OCI-LY7 (cell line): ENCODE measurements around the gene ACACB. TPM values are rescaled to one million over a fixed set of nuclear protein-coding genes. Genes with fewer than 3 reads are reported as not detected.

Experiments used
- BruUV-seq: library from RNA; stranded (reverse); fragments of 400-500 nt; replicated peaks from 2 replicates; lab custom pipeline; 2021; lab: Mats Ljungman, UMichigan
- CTCF ChIA-PET: fragments of 300-600 bp; sonication (Branson Sonifier 250); formaldehyde crosslinking; loops from one replicate; lab custom pipeline; 2022; ENCODE audit warnings: antibody characterized with exemption; ENCODE audit not compliant: unreplicated experiment; lab: Charles Lee
- POLR2A ChIA-PET: fragments of 300-600 bp; sonication (Branson Sonifier 250); formaldehyde crosslinking; loops from one replicate; lab custom pipeline; 2022; ENCODE audit warnings: antibody characterized with exemption; lab: Charles Lee
- DNase-seq: peaks from one replicate; pipeline ENCODE4 v3.0.0-alpha.2; 2015; ENCODE audit warnings: low spot score
- H2AFZ ChIP-seq: fragments of 200-600 bp; sonication (generic), shearing (Covaris generic); 2 replicates; pipeline ENCODE4 v1.6.1; 2014; ENCODE audit warnings: mild to moderate bottlenecking, antibody characterized with exemption, low read length, moderate library complexity
- H3K27ac ChIP-seq: fragments of 200-600 bp; sonication (generic); 2 replicates; pipeline ENCODE4 v1.5.1; 2014; ENCODE audit warnings: mixed run types, low read depth, mild to moderate bottlenecking, moderate library complexity, low read length, inconsistent platforms; ENCODE audit not compliant: poor library complexity, severe bottlenecking
- H3K36me3 ChIP-seq: fragments of 200-600 bp; sonication (generic); 2 replicates; pipeline ENCODE4 v1.6.1; 2014; ENCODE audit warnings: mild to moderate bottlenecking, antibody characterized with exemption, low read length, moderate library complexity, mixed read lengths; ENCODE audit not compliant: insufficient read depth
- H3K4me1 ChIP-seq: fragments of 200-600 bp; sonication (generic); 2 replicates; pipeline ENCODE4 v1.5.1; 2014; ENCODE audit warnings: mild to moderate bottlenecking, low read length; ENCODE audit not compliant: insufficient read depth, poor library complexity, severe bottlenecking
- H3K4me2 ChIP-seq: fragments of 200-600 bp; sonication (generic); 2 replicates; pipeline ENCODE4 v1.6.1; 2014; ENCODE audit warnings: mild to moderate bottlenecking, low read length
- H3K4me3 ChIP-seq: fragments of 200-600 bp; sonication (generic); 2 replicates; pipeline ENCODE4 v1.5.1; 2014; ENCODE audit warnings: mild to moderate bottlenecking, low read depth, low read length; ENCODE audit not compliant: poor library complexity, severe bottlenecking
- H3K79me2 ChIP-seq: fragments of 200-600 bp; sonication (generic); 2 replicates; pipeline ENCODE4 v1.6.1; 2016; ENCODE audit warnings: low read depth, mild to moderate bottlenecking, low read length, moderate library complexity, mixed read lengths; ENCODE audit not compliant: insufficient read depth
- H3K9me2 ChIP-seq: fragments of 200-600 bp; sonication (generic); 2 replicates; pipeline ENCODE4 v1.6.1; 2016; ENCODE audit warnings: mild to moderate bottlenecking, low read length, mixed read lengths; ENCODE audit not compliant: insufficient read depth
- H3K9me3 ChIP-seq: fragments of 200-600 bp; sonication (generic); 2 replicates; pipeline ENCODE4 v1.6.1; 2014; ENCODE audit warnings: mild to moderate bottlenecking, mixed run types, low read length, mixed read lengths
- H4K20me1 ChIP-seq: fragments of 200-600 bp; sonication (generic); 2 replicates; pipeline ENCODE4 v1.6.1; 2014; ENCODE audit warnings: mild to moderate bottlenecking, antibody characterized with exemption, low read length, moderate library complexity, mixed read lengths; ENCODE audit not compliant: insufficient read depth
- CTCF ChIP-seq: fragments of 200-600 bp; sonication (generic); conservative IDR thresholded peaks from 2 replicates; pipeline ENCODE4 v1.5.1; 2014; ENCODE audit warnings: mild to moderate bottlenecking, antibody characterized with exemption, low read length, moderate library complexity, mixed read lengths
- EZH2phosphoT487 ChIP-seq: fragments of 200-600 bp; sonication (generic); IDR thresholded peaks from 2 replicates; pipeline ENCODE4 v1.6.1; 2018; ENCODE audit warnings: low read depth, borderline replicate concordance, mild to moderate bottlenecking, mixed run types, antibody characterized with exemption, low read length, moderate library complexity, mixed read lengths
- intact Hi-C: fragments of 100-400 bp; cut with micrococcal nuclease; formaldehyde crosslinking; loops from one replicate; pipeline ENCODE4 v1.10.0; 2022; ENCODE audit not compliant: unreplicated experiment
- total RNA-seq, 2 experiments: library from RNA; depleted of rRNA in 1 of 2; stranded (reverse); fragments of >200 nt in 1 of 2; shearing (Covaris generic) in 1 of 2; gene quantifications; 2 replicates each; pipeline ENCODE4 v1.2.3, GENCODE V29; 2014 to 2022

ACACB gene
- total RNA-seq, 2 experiments from 2014 or later: 19.7 to 45.1 TPM

DNA sequence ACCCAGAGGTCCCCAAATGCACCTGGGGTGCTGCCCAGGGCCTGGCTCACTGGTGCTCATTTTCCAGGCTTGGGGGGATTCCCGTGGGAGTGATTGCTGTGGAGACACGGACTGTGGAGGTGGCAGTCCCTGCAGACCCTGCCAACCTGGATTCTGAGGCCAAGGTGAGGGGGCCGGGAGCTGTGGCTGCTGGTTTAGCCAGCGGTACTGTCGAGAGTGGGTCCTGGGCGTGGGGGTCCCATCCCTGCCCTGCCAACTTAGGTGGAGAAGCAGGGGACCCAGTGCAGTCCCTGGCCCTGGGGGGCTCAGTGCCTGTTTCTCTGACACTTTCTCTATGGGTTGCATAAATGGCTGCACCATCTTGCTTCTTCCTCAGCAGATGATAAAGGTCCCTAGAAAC is 141.8 kb downstream of the ACACB start:
- intact Hi-C loops: no loop called here
- POLR2A ChIA-PET: no interaction called here
- no peak for TF ChIP-seq CTCF
- no peak for TF ChIP-seq EZH2phosphoT487
- Histone ChIP-seq H3K79me2 (no peaks in the 10 kb centered on the region), H3K27ac (no peak overlapping the region), H4K20me1 (no peaks in the 10 kb centered on the region), H3K4me2 (no peak overlapping the region), H3K4me1 (no peaks in the 10 kb centered on the region), H2AFZ (no peak overlapping the region), H3K4me3 (no peak overlapping the region), H3K9me3 (no peaks in the 10 kb centered on the region), H3K9me2 (no peaks in the 10 kb centered on the region), H3K36me3 (no peaks in the 10 kb centered on the region; the same call in 1 of the 2 replicates)
- no TSS peak for BruUV-seq
- no peak for DNase-seq
- CTCF ChIA-PET: no interaction called here

DNA sequence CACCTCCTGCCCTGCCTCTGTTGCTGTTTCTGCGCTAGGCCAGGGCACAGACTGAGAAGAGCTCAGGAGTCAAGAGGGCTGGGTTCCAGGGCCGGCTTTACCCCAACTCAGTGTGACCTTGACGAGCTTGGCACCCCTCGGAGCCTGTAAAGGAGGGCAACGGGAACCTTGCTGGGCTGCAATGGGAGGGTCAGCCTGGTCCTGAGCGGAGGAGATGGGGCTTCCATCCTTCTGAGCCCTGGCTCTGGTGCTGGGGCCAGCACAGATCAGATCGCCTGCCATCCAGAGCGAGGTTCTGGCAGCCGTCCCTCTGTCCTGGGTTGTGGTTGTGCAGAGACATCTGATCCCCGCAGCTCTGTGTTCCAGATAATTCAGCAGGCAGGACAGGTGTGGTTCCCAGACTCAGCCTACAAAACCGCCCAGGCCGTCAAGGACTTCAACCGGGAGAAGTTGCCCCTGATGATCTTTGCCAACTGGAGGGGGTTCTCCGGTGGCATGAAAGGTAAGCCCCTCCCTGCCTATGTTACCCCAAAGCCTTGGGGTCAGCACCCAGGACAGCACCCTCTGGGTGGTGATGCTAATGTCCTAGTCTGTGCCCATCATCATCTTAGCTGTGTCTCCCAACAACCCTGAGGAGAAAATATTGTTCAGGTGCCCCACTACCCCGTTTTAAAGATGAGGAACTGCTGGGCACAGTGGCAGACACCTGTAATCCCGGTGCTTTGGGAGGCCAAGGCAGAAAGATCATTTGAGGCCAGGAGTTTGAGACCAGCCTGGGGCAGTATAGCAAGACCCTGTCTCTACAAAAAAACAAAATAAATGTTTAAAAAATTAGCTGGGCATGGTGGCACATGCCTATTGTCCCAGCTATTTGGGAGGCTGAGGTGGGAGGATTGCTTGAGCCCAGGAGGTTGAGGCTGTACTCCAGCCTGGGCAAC is 142.5 kb downstream of the ACACB start:
- Histone ChIP-seq H3K9me3 (no peaks in the 10 kb centered on the region), H3K36me3 (no peaks in the 10 kb centered on the region; the same call in 1 of the 2 replicates), H3K79me2 (no peaks in the 10 kb centered on the region), H3K4me3 (no peak overlapping the region), H3K27ac (no peak overlapping the region), H2AFZ (no peak overlapping the region), H3K4me1 (no peaks in the 10 kb centered on the region), H3K9me2 (no peaks in the 10 kb centered on the region), H3K4me2 (no peak overlapping the region), H4K20me1 (no peaks in the 10 kb centered on the region)
- POLR2A ChIA-PET: no interaction called here
- no peak for DNase-seq
- no TSS peak for BruUV-seq
- TF ChIP-seq EZH2phosphoT487 (no peak), CTCF (no peak)
- intact Hi-C loops: no loop called here
- CTCF ChIA-PET: no interaction called here

- TF ChIP-seq EZH2phosphoT487: no peak
- no peak for TF ChIP-seq CTCF
- Histone ChIP-seq H2AFZ (no peak overlapping the region), H3K4me3 (no peak overlapping the region), H3K9me2 (no peaks in the 10 kb centered on the region), H4K20me1 (no peaks in the 10 kb centered on the region), H3K4me1 (no peaks in the 10 kb centered on the region), H3K36me3 (no peaks in the 10 kb centered on the region), H3K27ac (no peak overlapping the region), H3K79me2 (no peaks in the 10 kb centered on the region), H3K9me3 (no peaks in the 10 kb centered on the region), H3K4me2 (no peak overlapping the region)
- intact Hi-C loops: no loop called here
- CTCF ChIA-PET: no interaction called here
- POLR2A ChIA-PET: no interaction called here
- no TSS peak for BruUV-seq
- no peak for DNase-seq
Measured at GRCh38 chr12:109259545-109259895, 143.1 kb downstream of the ACACB start.
